ENCODE results near the gene CACNA1G.

GRCh38 chr17:50667259-50668024 is 106.9 kb downstream of the CACNA1G start:
- TF ChIP-seq CTCF (conservative IDR thresholded peaks at IDR 0.05; ENCODE audit: low read length) (no peak), EZH2phosphoT487 (IDR thresholded peaks at IDR 0.05; ENCODE audit: borderline replicate concordance) (no peak)

Measured in Loucy (cell line).